ENCODE results near the gene MBD1.
"Not testable (repeated sequence)": the region's sequence is repeated elsewhere in the genome, so short reads cannot be mapped to it uniquely, and the experiment has no call there.

Gene MBD1

DNA sequence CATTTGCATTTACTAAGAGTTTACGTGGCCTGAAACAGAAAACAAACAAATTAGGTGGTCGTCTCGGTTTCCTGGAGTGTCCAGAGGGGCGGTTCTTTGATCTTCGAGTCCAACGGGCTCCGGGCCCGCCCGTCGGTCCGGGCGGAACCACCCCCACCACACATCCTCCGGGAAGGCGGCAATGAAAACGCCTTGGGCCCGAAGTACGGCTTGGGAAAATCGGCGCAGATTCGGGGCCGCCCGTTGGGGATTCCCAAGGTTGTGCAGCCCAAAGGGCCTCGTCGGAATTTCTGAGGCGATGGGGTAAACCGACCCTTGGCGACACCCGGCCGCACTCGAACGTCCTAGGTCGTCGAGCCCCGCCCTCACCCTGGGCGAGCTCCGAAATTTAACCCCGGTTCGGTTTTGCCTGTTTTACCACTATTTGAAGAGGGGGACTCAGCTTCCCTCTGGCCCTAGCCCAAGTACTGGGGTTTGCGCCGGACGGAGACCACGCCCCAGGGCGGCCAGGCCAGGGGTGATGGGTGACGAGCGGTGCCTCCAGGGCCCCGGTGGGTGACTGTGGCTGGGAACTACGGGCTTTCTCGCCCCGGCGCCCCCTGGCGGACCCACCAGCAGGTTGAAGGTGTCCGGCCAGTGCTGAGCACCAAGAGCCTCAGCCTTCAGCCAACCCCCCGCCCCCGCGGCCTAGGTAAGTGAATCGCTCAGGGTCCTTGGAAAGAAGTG lies 13.1 kb downstream of the MBD1 start:
- peak; percentile 62 for DNase-seq

DNA sequence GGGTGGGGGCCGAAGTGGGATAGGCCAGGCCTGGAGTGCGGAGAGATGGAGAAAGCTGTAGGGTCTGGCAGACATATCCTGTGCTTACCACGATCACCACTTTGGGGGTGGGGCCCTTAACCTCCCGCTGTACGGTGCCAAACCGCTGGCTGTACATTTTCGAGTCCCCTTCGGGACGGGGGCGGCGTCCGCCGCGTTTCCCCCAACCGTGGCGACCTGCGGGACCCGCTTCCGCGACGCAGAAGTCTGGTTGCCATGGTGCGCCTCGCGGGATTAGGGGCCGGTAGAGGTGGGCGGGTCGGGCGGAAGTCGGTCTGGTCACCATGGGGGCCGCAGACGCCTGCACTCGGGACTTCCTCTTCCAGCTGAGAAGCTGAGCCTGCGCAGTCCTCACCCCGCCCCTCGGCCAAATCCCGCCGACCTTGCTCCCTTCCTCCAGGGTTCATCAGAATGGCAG lies 15.0 kb downstream of the MBD1 start, which contains the start of gene CFAP53:
Gene CFAP53, minus strand, starts transcription at position 248 of the 457 bp plus-strand sequence. Its CDS starts 91 bp downstream, at position 157.
- DNase-seq, result peak; percentile 69

DNA sequence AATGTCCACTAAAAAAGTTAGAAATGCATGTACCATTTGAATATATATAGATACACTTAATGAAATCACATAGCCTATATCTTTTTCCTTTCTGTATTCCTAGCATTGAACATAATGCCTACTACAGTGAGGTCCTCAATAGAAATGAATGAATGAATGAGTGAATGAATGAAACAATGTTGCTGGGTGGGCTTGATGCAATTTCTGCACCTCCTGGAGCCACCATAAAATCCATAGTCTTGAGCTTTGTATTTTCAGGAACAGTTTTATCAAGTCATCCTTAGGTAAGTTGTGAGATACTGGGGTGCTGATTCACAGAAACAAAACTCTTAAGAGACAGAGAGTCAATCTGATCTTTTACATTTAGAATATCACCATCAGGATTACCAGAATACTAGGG lies 18.3 kb downstream of the MBD1 start:
- no peak for DNase-seq

DNA sequence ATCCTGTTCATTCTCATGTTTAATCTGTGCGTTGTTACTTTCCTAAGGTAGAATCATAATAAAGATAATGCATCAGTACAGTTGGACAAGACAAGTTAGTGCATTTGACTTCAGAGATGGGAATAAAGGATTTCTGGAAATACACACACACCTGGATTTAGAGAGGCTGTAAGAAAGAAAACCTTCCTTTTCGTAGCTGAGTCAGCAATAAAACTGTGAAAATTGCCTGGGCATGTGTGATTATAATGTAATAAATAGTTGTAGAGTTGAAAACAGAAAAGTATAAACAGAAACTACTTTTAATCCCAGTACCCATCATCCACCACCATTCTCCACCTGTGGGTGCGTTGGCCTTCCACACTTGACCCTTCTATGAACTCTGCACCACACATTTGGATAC lies 30.4 kb downstream of the MBD1 start:
- DNase-seq, result no peak

DNA sequence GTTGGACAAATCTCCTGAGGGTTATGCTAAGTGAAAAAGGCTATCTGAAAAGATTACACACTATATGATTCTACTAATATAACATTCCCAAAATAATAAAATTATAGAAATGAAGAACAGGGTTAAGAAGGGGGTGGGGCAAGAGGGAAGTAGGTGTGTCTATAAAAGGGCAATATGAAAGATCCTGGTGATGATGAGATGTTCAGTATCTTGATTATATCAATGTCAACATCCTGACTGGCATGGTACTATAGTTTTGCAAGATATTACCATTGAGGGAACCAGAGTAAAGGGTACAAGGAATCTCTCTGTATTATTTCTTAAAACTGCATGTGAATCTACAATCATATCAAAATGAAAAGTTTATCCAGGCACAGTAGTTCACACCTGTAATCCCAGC lies 31.7 kb downstream of the MBD1 start:
- no peak for DNase-seq

DNA sequence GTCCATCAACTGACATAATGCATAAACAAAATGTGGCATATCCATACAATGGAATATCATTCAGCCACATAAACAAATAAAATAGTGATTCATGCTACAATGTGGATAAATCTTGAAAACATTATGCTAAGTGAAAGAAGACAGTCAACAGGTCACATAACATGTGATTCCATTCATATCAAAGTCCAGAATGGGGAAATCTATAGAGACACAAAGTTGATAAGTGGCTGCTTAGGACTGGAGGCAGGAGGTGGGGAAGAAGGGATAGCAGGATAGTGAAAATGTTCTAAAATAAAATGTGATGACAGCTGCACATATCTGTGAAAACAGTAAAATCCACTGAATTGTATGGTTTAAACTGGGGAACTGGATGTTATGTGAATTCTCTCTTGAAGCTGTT lies 33.8 kb downstream of the MBD1 start:
- no peak for DNase-seq

DNA sequence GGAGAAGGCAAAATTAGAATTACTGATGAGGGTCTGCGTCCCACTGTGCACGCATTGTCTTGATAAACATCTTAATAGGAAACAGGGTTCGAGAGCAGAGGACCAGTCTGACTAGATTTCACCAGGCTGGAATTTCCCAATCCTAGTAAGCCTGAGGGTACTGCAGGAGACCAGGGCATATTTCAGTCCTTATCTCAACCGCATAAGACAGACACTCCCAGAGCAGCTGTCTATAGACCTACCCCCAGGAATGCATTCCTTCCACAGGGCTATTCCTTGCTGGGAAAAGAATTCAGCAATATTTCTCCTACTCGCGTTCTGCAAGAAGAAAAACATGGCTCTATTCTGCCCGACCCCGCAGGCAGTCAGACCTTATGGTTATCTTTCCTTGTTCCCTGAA lies 39.6 kb downstream of the MBD1 start:
- not testable (repeated sequence) for DNase-seq

DNA sequence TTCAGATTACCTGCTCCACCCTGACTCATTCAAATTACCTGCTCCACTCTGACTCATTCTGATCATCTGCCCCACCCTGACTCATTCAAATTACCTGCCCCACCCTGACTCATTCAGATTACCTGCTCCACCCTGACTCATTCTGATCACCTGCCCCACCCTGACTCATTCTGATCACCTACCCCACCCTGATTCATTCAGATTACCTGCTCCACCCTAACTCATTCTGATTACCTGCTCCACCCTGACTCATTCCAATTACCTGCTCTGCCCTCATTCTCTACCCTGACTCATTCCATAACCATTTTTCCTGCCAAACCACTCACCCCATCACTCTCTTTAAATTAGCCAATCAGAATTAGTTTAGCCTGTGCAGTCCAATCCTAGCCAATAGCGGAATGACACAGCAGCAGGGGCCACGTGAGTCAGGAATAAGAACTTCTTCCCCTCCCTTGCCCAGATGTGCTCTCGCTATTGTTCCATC lies 41.2 kb downstream of the MBD1 start:
- DNase-seq, result no peak

DNA sequence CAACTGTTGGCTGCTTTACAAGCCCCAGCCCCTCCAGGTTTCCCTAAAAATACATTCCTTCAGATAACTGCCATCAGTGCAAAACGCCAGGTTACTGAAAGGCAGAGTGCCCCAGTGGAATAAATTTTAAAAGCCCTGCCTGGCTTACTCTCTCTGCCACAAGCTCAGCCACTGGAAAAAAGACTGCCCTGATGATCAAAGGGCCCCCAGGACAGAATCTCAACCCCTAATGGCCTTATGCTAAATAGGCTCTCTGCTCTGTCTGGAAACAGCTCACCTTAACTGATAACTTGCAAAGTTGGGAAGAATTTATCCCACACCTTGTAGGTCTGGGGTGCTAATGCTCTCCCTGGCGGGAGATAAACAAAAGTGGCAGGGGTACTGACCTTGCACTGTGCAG lies 48.9 kb downstream of the MBD1 start:
- DNase-seq, result no peak

DNA sequence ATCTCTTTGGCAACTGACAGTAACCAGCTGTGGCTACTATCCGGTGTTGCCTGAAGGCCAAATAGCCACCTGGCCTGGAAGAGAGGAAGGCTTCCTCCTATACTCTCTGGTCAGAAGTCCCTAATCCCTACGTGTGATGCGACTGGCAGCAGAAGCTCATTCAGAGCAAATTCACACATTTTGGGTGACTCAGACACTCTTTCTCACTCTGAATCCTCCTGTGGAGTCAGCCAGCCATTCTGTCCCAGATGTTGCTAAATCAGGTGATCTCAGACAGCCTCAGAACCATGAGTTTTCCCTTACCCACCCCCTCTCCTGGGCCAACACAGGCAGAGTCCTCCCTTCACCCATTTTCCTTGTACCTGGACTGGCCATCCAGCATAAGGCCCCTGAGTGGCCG lies 49.7 kb downstream of the MBD1 start:
- no peak for DNase-seq

DNA sequence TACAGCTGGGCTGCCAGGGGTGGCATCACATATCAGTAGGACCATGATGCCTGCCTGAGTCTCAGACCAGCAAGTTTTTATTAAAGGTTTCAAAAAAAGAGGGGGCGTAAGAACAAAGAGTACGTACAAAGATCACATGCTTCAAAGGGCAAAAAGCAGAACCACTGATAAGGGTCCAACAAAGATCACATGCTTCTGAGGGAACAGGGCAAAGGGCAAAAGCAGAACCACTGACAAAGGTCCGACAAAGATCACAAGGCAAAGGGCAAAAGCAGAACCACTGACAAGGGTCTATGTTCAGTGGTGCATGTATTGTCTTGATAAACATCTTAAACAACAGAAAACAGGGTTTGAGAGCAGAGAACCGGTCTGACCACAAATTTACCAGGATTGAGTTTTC lies 61.1 kb downstream of the MBD1 start:
- not testable (repeated sequence) for DNase-seq

All from effector CD8-positive, alpha-beta T cell (primary cell).